Neural progenitor cell (in vitro differentiated cells): ENCODE measurements around the gene STRAP. TPM values are rescaled to one million over a fixed set of nuclear protein-coding genes. Genes with fewer than 3 reads are reported as not detected.

Source experiments
- DNase-seq: peaks from one replicate; pipeline ENCODE4 v3.0.0-alpha.2; 2016; ENCODE audit warnings: low spot score
- H2AFZ ChIP-seq: fragments of 200-600 bp; sonication (generic); replicated peaks from 2 replicates; pipeline ENCODE4 v1.6.1; 2016; ENCODE audit warnings: antibody characterized with exemption
- H3F3A ChIP-seq: fragments of 200-600 bp; sonication (generic); 2 replicates; pipeline ENCODE4 v1.6.1; 2016; ENCODE audit warnings: antibody characterized with exemption, low read depth
- H3K27ac ChIP-seq: fragments of 200-600 bp; sonication (generic); 2 replicates; pipeline ENCODE4 v1.5.1; 2016; ENCODE audit warnings: mild to moderate bottlenecking
- H3K27me3 ChIP-seq: fragments of 200-600 bp; sonication (generic); 2 replicates; pipeline ENCODE4 v1.6.1; 2016; ENCODE audit warnings: mild to moderate bottlenecking, moderate library complexity
- H3K36me3 ChIP-seq: fragments of 200-600 bp; sonication (generic); 2 replicates; pipeline ENCODE4 v1.5.1; 2016
- H3K4me1 ChIP-seq: fragments of 200-600 bp; sonication (generic); 2 replicates; pipeline ENCODE4 v1.6.1; 2016; ENCODE audit warnings: mixed run types
- H3K4me2 ChIP-seq: fragments of 200-600 bp; sonication (generic); 2 replicates; pipeline ENCODE4 v1.6.1; 2016
- H3K4me3 ChIP-seq: fragments of 200-600 bp; sonication (generic); 2 replicates; pipeline ENCODE4 v1.5.1; 2016
- H3K79me2 ChIP-seq: fragments of 200-600 bp; sonication (generic); 2 replicates; pipeline ENCODE4 v1.6.1; 2016; ENCODE audit warnings: low read depth
- H3K9ac ChIP-seq: fragments of 200-600 bp; sonication (generic); 2 replicates; pipeline ENCODE4 v1.6.1; 2016
- H3K9me3 ChIP-seq: fragments of 200-600 bp; sonication (generic); 2 replicates; pipeline ENCODE4 v1.5.1; 2016; ENCODE audit warnings: low read depth
- H4K20me1 ChIP-seq: fragments of 200-600 bp; sonication (generic); 2 replicates; pipeline ENCODE4 v1.6.1; 2016; ENCODE audit warnings: low read depth
- H3K27ac Mint-ChIP-seq: 3 replicates; pipeline ENCODE4 v1.8.0; 2021; ENCODE audit warnings: mixed read lengths
- H3K27me3 Mint-ChIP-seq: 2 replicates; pipeline ENCODE4 v1.8.0; 2022; ENCODE audit warnings: low read depth, mild to moderate bottlenecking, inconsistent platforms, moderate library complexity, mixed read lengths; ENCODE audit not compliant: insufficient read depth
- H3K36me3 Mint-ChIP-seq: 3 replicates; pipeline ENCODE4 v1.8.0; 2021; ENCODE audit warnings: mixed read lengths
- H3K4me1 Mint-ChIP-seq: 3 replicates; pipeline ENCODE4 v1.8.0; 2021; ENCODE audit warnings: mixed read lengths
- H3K4me3 Mint-ChIP-seq: 3 replicates; pipeline ENCODE4 v1.8.0; 2021; ENCODE audit warnings: mild to moderate bottlenecking, moderate library complexity, mixed read lengths
- H3K9me3 Mint-ChIP-seq: 3 replicates; pipeline ENCODE4 v1.8.0; 2020; ENCODE audit warnings: mixed read lengths
- EZH2 ChIP-seq: fragments of 200-600 bp; sonication (generic); IDR thresholded peaks from 2 replicates; pipeline ENCODE4 v1.6.1; 2017; ENCODE audit warnings: antibody characterized with exemption, mild to moderate bottlenecking, moderate library complexity
- EZH2phosphoT487 ChIP-seq: fragments of 200-600 bp; sonication (generic); IDR thresholded peaks from 2 replicates; pipeline ENCODE4 v1.6.1; 2017; ENCODE audit warnings: antibody characterized with exemption
- total RNA-seq: library from RNA; depleted of rRNA; stranded (reverse); fragments of >200 nt; gene quantifications from 2 replicates; pipeline ENCODE4 v1.2.3, GENCODE V29; 2015; ENCODE audit warnings: low replicate concordance
- TF ChIP-seq, protein P1 (sequence below): fragments of 200-600 bp; sonication (generic); IDR thresholded peaks from 2 replicates; pipeline ENCODE4 v1.5.1; 2017; ENCODE audit warnings: antibody characterized with exemption, mild to moderate bottlenecking

STRAP gene
- total RNA-seq, 1 donor from 2014 or later, result 303 TPM

DNA sequence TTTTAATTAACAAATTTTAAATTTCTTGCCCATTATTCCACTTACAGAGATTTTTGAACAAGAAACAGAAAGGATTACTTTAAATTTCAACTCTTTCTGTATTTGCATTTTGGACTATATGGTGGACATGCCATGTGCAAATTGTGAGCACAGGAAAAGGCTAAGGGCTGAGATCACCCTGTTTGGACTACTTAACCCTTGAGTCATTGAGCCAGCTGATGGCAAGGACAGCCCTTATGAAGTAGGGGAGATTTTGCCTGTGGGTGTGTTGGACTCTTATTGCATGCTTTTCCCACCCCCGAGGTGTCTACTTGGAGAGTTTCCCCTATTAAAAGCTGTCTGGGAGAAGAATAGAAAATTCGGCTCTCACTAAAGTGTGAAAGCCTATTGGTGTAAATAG is 46.2 kb downstream of the STRAP start:
- Histone ChIP-seq H3K9me3 (no peaks in the 10 kb centered on the region), H3K27ac (no peak overlapping the region), H3F3A (peaks cover 12% of the 10 kb centered on the region), H3K36me3 (no peaks in the 10 kb centered on the region), H2AFZ (no peak overlapping the region), H3K27me3 (no peaks in the 10 kb centered on the region), H3K4me1 (peaks cover 48% of the 10 kb centered on the region), H3K4me2 (peak overlapping the region; percentile 57), H3K9ac (no peak overlapping the region), H4K20me1 (peaks cover 52% of the 10 kb centered on the region), H3K79me2 (peaks cover 72% of the 10 kb centered on the region), H3K4me3 (no peak overlapping the region)
- H3K27me3 Mint-ChIP-seq, result peaks cover 5% of the 10 kb centered on the region
- H3K36me3 Mint-ChIP-seq, result peaks cover 14% of the 10 kb centered on the region
- TF ChIP-seq, protein P1, sequence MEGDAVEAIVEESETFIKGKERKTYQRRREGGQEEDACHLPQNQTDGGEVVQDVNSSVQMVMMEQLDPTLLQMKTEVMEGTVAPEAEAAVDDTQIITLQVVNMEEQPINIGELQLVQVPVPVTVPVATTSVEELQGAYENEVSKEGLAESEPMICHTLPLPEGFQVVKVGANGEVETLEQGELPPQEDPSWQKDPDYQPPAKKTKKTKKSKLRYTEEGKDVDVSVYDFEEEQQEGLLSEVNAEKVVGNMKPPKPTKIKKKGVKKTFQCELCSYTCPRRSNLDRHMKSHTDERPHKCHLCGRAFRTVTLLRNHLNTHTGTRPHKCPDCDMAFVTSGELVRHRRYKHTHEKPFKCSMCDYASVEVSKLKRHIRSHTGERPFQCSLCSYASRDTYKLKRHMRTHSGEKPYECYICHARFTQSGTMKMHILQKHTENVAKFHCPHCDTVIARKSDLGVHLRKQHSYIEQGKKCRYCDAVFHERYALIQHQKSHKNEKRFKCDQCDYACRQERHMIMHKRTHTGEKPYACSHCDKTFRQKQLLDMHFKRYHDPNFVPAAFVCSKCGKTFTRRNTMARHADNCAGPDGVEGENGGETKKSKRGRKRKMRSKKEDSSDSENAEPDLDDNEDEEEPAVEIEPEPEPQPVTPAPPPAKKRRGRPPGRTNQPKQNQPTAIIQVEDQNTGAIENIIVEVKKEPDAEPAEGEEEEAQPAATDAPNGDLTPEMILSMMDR, result no peak
- no peak for TF ChIP-seq EZH2phosphoT487
- TF ChIP-seq EZH2, result no peak
- peak overlapping the region; percentile 57 for H3K27ac Mint-ChIP-seq
- no peak for DNase-seq
- peaks cover 47% of the 10 kb centered on the region for H3K4me1 Mint-ChIP-seq
- peak overlapping the region; percentile 67 for H3K4me3 Mint-ChIP-seq
- H3K9me3 Mint-ChIP-seq, result peaks cover 16% of the 10 kb centered on the region

DNA sequence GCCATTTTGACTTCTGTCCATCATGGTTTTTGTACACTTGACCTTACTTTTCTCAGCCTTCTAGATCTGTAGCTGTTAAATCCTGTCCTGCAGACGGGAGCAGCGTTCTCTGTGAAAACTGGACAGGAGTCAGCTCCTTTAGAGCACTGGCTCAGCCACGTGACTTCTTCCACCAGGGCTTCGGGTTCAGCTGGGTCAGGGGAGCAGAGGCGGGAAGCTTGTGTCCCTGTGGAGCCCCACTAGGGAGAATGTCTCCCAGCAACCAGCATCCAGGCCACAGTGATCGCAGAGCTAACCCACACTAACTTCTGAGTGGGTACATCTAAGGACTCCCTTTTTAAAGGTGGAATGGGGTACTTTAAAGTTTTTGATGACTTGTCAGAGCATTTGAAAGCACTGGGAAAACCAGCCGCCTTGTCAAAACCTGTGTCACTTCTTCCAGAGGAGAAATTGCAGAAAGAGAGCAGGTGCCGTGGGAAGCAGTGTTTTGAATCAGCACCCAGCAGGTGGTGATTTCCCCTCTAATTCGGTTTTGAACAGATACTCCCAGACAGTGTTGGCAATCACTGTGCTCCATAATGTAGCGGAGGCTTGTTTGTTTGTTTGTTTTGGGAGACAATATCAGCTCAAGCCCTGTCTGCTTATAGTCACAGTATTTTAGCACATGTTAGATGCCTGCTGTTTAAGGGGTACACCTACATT is 46.8 kb downstream of the STRAP start:
- peaks cover 48% of the 10 kb centered on the region for H3K4me1 ChIP-seq
- peak overlapping the region; percentile 56 for H3K27ac ChIP-seq
- peaks cover 65% of the 10 kb centered on the region for H3K79me2 ChIP-seq
- H3F3A ChIP-seq, result peaks cover 12% of the 10 kb centered on the region
- H3K36me3 ChIP-seq, result no peaks in the 10 kb centered on the region
- no peak overlapping the region for H2AFZ ChIP-seq
- peak; percentile 62 for DNase-seq
- no peaks in the 10 kb centered on the region for H3K9me3 ChIP-seq
- H3K9me3 Mint-ChIP-seq, result peaks cover 12% of the 10 kb centered on the region
- H3K4me3 Mint-ChIP-seq, result peak overlapping the region; percentile 67
- no peaks in the 10 kb centered on the region for H3K27me3 ChIP-seq
- peak overlapping the region; percentile 7 for H3K4me3 ChIP-seq
- H3K4me1 Mint-ChIP-seq, result peaks cover 47% of the 10 kb centered on the region
- H3K4me2 ChIP-seq, result peak overlapping the region; percentile 57
- H3K9ac ChIP-seq, result no peak overlapping the region
- peaks cover 49% of the 10 kb centered on the region for H4K20me1 ChIP-seq
- H3K27ac Mint-ChIP-seq, result peak overlapping the region; percentile 97
- peaks cover 13% of the 10 kb centered on the region for H3K36me3 Mint-ChIP-seq
- peaks cover 5% of the 10 kb centered on the region for H3K27me3 Mint-ChIP-seq
- TF ChIP-seq, protein P1, result no peak
- TF ChIP-seq EZH2 (no peak), EZH2phosphoT487 (no peak)

DNA sequence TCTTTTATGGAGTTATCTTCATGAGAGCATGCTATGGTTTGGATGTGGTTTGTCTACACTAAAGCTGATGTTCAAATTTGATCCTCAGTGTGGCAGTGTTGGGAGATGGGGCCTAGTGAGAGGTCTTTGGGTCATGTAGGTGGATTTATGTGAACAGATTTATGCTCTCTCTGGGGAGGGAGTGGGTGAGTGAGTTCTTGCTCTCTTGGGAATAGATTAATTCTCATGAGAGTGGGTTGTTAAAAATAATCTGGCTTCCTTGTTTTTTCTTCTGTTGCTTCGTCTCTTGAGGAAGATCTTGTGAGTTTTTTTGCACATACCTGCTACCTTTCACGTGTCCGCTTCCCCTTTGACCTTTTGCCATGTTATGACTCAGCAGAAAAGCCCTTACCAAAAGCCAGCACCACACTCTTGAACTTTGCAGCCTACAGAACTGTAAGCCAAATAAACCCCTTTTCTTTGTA is 49.4 kb downstream of the STRAP start:
- Histone ChIP-seq H3F3A (peaks cover 12% of the 10 kb centered on the region), H4K20me1 (peaks cover 33% of the 10 kb centered on the region), H2AFZ (no peak overlapping the region), H3K9me3 (no peaks in the 10 kb centered on the region), H3K9ac (no peak overlapping the region), H3K27me3 (no peaks in the 10 kb centered on the region), H3K36me3 (no peaks in the 10 kb centered on the region), H3K79me2 (peaks cover 67% of the 10 kb centered on the region), H3K4me2 (peak overlapping the region; percentile 54), H3K4me3 (no peak overlapping the region), H3K27ac (no peak overlapping the region), H3K4me1 (peaks cover 41% of the 10 kb centered on the region)
- peak overlapping the region; percentile 76 for H3K27ac Mint-ChIP-seq
- no peak for DNase-seq
- H3K27me3 Mint-ChIP-seq, result peaks cover 5% of the 10 kb centered on the region
- H3K9me3 Mint-ChIP-seq, result peaks cover 4% of the 10 kb centered on the region
- TF ChIP-seq EZH2, result no peak
- no peak for TF ChIP-seq EZH2phosphoT487
- TF ChIP-seq, protein P1, result peak; percentile 28
- H3K4me3 Mint-ChIP-seq, result no peak overlapping the region
- H3K4me1 Mint-ChIP-seq, result peaks cover 38% of the 10 kb centered on the region
- H3K36me3 Mint-ChIP-seq, result peaks cover 2% of the 10 kb centered on the region
